T-helper 9 cell (primary cell): ENCODE data around the gene ZNF831.

Source experiments
- DNase-seq: peaks from one replicate; pipeline ENCODE4 v3.0.0-alpha.2; 2020

The ZNF831 gene

DNA sequence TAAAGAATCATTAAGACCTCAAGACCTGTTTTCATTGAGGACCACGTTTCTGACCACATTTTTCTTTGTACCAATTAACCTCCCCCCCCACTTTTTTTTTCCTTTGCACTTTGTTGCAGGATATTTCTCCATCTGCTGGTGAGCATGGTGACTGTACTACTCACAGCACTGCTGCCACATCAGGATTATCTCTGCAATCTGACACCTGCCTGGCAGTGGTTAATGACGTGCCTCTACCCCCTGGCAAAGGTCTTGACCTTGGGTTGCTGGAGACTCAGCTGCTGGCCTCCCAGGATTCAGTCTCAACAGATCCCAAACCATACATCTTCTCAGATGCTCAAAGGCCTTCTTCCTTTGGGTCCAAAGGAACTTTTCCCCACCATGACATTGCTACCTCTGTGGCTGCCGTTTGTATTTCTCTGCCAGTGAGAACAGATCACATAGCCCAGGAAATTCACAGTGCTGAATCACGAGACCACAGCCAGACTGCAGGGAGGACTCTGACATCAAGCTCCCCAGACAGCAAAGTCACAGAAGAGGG lies 90.2 kb downstream of the ZNF831 start:
- peak; percentile 6 for DNase-seq

- DNase-seq, result no peak
Measured at GRCh38 chr20:59255256-59255655, 91.6 kb downstream of the ZNF831 start.

DNA sequence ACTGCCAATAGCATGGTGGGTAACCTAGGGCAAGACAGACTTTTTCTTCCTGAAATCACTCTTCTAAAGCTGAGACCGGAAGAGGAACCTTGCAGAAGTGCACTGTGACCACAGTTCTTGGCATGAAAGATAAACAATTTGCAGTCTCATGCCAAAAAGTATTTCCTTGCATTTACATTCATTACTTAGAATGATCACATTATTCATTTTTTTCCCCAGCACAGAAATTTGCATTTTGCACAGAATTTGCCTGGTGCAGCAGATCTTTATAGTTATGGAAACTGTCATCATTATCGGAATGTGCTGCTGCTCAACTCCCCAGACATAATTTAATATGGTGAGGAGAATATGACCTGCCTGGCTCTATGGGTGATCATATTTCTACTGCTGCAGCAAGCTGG lies 94.6 kb downstream of the ZNF831 start:
- no peak for DNase-seq

- DNase-seq, result no peak
Measured at GRCh38 chr20:59259946-59260345, 96.3 kb downstream of the ZNF831 start.

DNA sequence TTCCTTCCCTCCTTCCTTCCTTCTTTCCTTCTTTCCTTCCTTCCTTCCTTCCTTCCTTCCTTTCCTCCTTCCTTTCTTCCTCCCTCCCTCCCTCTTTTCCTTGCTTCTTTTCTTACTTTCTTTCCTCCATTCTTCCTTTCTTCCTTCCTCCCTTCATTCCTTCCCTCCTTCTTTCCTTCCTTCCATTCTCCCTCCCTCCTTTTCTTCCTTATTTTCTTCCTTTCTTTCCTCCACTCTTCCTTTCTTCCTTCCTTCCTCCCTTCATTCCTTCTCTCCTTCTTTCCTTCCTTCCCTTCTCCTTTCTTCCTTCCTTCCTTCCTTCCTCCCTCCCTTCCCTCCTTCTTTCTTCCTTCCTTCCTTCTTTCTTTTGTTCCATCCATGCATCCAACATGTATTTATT lies 101.7 kb downstream of the ZNF831 start:
- no peak for DNase-seq

GRCh38 chr20:59268870-59269269 lies 105.2 kb downstream of the ZNF831 start:
- no peak for DNase-seq

GRCh38 chr20:59269411-59270025 lies 105.9 kb downstream of the ZNF831 start:
- no peak for DNase-seq

DNA sequence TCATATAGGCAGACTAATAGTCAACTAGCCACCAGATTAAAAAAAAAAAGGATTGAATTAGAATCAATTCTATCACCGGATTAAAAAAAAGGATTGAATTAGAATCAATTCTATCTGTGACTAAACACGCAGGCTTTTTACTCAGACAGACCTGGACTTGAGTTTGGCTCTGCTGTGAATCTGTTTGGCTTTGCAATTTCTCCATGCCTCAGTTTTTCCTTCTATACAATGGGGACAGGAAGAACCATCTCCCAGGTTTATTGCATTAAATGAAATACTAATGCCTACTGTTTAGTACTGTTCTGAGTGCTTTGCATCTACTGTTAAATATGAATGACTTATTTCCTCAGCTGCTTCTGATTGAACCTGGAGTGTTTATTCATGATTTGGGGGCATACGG lies 106.8 kb downstream of the ZNF831 start:
- DNase-seq, result no peak

DNA sequence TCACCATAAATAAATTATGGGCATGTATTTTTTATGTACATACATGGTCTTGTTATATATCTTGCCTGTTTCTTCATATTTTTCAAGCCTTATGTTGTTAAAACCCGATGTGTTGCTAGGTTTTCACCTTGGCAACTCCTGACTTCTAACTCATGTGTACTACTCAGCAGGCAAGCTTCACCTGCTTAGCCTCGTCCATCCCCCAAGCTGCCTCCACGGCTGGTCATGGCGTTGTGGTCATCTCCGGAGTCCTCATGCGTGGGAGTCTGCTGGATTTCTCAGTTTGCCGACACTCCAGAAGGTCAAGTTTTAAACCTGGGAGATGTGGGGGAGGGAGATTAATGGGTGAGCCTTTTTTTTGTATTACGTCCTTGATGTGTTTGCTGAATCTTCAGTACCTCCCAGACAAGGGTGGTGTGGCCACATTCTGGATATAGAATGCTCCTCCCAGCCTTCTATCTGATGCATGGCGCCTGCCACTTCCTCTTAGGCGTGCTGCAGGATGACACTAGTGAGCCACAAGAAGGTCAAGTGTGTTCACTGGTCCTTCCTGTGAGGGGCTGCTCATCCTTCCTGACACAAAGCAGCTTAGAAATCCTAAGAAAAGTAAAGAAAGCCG lies 110.2 kb downstream of the ZNF831 start:
- no peak for DNase-seq

GRCh38 chr20:59276938-59277337 lies 113.3 kb downstream of the ZNF831 start:
- DNase-seq, result no peak

- no peak for DNase-seq
Measured at GRCh38 chr20:59284470-59284869, 120.8 kb downstream of the ZNF831 start.

- DNase-seq, result no peak
Measured at GRCh38 chr20:59289994-59290393, 126.4 kb downstream of the ZNF831 start.

DNA sequence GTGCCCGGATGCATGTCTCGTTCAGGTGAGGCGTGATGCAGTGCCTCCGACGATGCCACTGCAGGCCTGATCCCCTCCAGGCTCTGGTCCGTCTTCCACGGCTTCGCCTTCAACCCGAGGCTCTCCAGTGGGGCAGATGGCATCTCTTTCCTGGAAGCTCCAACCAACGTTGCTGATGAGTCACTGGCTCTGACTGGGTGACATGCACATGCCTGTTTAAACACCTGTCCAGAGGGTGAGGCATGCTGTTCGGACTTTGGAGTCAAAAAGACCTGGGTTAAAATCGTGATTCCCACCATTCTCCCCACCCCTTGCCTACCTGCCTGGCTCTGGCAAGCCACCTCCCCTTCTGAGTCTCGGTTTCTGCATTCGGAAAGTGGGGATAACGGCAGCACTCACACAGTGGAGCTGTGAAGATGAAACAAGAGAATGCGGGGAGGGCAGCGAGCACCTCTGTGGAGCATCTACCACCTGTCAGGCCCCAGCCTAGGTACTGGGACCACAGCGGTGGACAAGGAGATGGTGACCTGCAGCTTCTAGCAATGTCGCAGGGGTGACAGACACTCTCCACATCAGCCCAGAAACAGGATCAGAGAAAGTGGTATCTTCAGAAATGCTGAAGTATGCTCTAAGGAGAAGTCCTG lies 128.2 kb downstream of the ZNF831 start:
- DNase-seq, result no peak

DNA sequence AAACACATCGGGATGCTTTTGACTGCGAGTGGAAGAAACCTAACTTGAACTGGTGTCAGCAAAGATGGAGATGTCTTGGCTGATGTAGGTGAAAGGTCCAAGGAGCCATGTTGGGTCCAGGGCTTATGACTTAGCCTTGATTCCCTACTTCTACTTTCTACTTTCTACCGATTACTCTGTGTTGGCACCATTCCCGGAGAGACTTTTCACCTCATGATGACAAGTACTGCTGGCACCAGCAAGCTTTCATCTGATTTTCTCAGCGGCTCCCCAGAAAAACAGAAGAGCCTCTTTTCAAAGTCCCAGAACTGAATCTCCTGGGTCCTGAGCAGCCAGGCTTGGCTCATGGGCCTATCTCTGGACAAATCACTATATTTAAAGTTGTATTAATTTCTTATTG lies 131.9 kb downstream of the ZNF831 start:
- DNase-seq, result no peak

- no peak for DNase-seq
Measured at GRCh38 chr20:59297686-59298085, 134.1 kb downstream of the ZNF831 start.

DNA sequence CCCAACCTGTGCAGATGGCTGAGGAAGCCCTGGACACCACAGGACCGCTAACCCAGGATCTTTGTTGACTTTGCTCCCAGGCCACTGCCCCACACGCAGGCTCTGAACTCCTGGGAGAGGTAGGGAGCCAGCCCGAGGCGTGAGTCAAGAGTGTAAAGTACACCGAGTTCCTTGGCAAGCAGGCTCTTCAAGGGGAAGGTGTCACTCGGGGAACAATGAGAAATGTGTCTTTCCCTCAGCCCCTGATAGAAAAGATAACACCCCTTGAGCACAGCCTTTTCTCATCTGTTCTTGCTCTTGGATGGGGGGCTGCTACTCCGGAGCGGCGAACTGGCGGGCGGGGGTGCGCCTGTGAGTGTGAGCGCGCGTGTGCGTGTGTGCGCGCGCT lies 136.3 kb downstream of the ZNF831 start:
- DNase-seq, result no peak

DNA sequence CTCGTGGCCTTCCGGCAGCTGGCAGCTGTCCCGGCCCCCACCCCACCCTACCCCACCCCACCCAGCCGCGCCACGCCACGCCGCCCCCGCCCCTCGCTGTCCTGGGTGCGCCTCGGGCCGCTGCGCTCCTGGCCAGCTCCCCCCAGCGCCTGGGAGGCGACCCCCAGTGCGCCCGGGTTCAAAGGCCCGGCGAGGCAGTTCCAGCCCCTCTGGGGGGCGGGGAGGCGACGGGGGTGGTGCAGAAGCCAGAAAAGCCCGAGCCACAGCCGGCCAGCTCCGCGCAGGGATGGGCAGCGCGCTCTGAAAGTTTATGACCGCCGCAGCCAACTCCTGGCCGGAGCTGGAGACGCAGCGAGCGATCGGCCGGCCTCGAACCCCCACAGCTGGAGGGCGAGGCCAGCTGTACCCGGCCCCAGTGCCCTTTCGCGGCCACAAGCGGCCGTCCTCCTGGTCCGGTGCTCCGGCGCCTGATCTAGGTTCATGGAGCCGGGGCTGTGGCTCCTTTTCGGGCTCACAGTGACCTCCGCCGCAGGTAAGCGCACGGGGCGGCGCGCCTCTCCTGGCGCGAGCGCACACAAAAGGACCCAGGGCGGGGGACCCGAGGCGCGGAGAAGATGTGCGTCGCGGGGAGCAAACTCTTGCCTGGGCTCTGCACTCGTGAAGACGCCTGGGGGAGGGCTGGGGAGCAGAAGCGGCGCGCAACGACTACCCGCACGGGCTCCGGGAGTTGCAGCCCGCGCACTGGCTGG lies 136.9 kb downstream of the ZNF831 start, which contains the start of gene EDN3:
Gene EDN3, plus strand, starts transcription at position 279 of the 749 bp plus-strand sequence. Its CDS starts 202 bp downstream, at position 481.
- DNase-seq, result no peak

GRCh38 chr20:59301343-59302007 lies 137.9 kb downstream of the ZNF831 start:
- DNase-seq, result no peak

DNA sequence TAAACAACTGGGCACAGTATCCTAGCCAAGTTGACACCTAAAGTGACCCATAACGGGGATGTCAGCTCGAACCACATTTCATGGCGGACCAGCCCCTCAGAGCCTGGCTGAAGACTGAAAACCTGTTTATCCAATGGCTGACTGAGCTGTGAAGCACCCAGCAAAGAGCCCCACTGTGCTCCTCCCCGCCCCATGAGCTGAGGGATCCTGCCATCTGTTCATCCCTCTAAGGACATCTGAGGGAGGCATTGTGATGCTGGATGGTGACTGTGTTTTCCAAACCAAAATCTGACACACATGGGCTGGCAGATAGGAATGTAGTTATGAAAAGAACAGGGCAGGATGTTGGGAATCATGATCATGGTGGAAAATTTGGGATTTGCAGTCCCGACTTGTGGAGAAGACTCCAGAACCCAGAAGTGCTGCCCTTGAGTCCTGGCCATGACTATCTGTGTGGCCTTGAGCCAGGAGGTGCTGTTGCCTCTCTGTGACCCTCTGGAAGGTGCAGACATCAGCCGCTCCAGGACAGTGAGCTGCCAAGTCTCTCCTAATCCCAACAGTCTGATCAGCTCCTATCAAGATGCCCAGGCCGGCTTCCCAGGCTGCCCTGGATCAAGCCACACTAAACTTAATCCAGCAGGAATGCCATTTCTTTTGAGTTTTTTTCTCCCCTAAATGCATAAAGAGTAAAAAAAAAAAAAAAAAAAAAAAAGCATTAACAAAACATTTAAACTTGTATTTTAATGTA lies 142.5 kb downstream of the ZNF831 start:
- DNase-seq, result no peak

DNA sequence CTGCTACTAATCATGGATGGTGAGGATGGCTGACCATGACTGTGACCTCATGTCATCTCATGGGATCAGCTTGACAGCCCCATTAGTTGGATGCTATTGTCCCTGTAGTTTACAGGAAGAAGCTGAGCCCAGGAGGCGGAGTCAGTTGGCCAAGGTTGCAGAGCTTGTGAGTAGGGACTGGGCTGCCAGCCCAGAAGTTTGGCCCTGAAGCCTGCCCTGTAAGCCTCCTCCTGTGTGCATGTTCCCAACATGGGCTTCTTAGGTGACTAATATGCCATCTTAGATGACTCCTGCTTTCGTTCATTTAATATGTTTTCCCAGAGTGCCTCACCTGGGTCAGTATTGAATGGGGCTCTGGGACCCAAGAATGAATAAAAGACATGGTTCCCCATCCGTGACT lies 143.6 kb downstream of the ZNF831 start:
- DNase-seq, result no peak
